ENCODE data around the gene MYH6.

MYH6 gene

DNA sequence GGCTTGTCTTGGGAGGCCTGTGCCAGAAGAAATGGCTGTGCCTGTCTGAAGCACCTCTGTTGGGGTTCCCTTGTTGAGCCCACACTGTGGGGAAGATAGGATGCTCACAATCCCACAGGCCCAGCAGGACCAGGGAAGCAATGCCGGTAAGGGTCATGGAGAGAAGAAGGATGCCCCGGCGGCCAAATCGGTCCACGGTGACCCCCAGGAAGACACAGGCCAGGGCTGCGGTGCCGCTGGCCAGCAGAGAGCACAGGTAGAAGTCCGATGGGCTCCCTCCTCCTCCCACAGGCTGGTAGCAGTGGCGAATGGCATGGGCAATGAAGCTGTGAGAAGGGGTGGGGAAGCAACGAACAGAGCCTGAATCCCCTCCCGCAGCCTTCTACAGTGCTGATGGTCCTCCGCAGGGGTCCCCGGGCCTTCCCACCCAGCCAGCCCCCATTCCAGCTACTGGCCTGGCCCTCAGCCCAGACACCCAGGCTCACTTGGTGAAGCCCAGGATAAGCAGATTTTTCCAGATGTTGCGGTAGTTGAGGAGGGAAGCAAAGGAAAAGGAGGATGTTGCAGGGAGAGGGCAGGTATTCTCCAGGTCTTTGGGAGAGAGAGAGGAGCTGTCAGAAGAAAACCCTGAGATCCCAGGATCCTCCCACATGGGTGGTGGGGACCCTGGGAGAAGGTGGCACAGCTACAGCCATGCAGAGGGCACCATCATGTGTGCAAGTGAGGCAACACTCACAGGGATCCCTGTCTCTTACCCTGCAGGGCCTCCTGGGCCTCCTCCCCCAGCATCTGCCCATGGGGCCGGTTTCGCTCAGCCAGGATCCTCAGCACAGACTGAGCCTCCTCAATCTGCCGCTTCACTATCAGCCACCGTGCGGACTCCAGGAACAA is 60.4 kb downstream of the MYH6 start:
- Histone ChIP-seq H2BK5ac (ENCODE audit: low read depth, low read length, poor library complexity, severe bottlenecking) (no peak overlapping the region), H3K4ac (ENCODE audit: low read depth in 1 of 2, low read length in 2 of 2) (no peak overlapping the region), H2BK15ac (ENCODE audit: low read depth, poor library complexity, severe bottlenecking) (no peak overlapping the region), H3K14ac (ENCODE audit: low read length in 2 of 2) (no peak overlapping the region), H3K4me2 (ENCODE audit: low read length, poor library complexity, severe bottlenecking) (no peak overlapping the region), H3K23ac (ENCODE audit: low read length in 2 of 2) (no peak overlapping the region), H4K91ac (ENCODE audit: low read length) (no peak overlapping the region), H3K18ac (ENCODE audit: low read depth in 1 of 2, low read length in 2 of 2) (no peak overlapping the region), H3K9ac (ENCODE audit: low read length) (no peak overlapping the region), H3K27ac (ENCODE audit: low read length, poor library complexity, severe bottlenecking) (no peak overlapping the region), H2AFZ (ENCODE audit: low read depth, low read length) (no peak overlapping the region), H3K27me3 (ENCODE audit: control insufficient read depth in 1 of 2, insufficient read depth in 1 of 2, low read length in 2 of 2) (peaks cover 0 to 11% of the 10 kb centered on the region in 2 experiments), H3K79me1 (replicated peaks; ENCODE audit: low read length, poor library complexity, severe bottlenecking) (peaks cover 5% of the 10 kb centered on the region), H2BK120ac (ENCODE audit: low read depth, low read length) (no peak overlapping the region), H2AK5ac (ENCODE audit: low read length, severe bottlenecking) (no peak overlapping the region), H3K4me1 (ENCODE audit: control insufficient read depth, insufficient read depth, low read depth, low read length) (peaks cover 9% of the 10 kb centered on the region), H4K8ac (ENCODE audit: low read length) (no peak overlapping the region), H2BK12ac (ENCODE audit: low read length in 2 of 2) (no peak overlapping the region), H3K4me3 (ENCODE audit: insufficient read depth in 1 of 2, low read depth in 1 of 2, low read length in 2 of 2) (no peak overlapping the region), H3K36me3 (ENCODE audit: control insufficient read depth in 1 of 2, insufficient read depth in 2 of 2, low read depth in 1 of 2, low read length in 2 of 2) (peaks cover 0 to 32% of the 10 kb centered on the region in 2 experiments), H3K9me3 (ENCODE audit: control insufficient read depth, low read length) (no peaks in the 10 kb centered on the region)
- DNase-seq = no peak
- WGBS = 98% methylated on average over 18 of the region's 19 CpGs

DNA sequence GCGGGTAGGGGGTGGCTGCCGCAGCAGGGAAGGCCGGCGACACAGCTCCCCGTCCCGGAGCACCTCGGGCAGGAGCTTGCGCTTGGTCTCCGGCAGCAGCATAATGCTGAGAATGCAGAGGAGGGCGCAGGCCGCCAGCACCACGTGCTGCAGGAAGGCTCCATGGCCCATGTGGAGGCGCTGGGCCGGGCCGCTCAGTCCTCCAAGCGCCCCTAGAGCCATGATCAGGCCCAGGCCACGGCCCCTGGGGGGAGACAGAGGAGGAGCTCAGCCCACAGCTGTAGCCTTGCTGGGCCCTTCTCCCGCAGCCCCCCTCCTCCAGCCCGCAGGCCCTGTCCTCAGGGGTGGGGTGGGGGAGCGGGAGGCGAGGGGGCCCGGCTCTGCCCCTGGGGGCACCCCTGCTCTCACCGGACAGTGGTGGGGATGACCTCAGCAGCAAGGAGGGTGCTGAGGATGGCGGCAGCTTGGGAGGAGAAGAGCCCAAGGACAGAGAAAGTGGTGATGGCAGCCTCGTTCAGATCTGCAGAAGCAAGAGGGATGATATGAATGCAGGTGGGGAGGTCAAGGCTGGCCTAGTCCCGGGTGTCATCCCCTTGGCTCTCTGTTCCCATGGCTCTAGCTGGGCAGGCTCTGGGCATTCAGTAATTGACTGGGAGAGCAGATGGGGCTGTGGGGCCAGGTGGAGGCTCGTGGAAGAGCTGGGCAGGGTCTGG is 61.2 kb downstream of the MYH6 start:
- no peak overlapping the region for H3K14ac ChIP-seq (ENCODE audit: low read length in 2 of 2)
- no peak overlapping the region for H3K23ac ChIP-seq (ENCODE audit: low read length in 2 of 2)
- no peak overlapping the region for H2BK12ac ChIP-seq (ENCODE audit: low read length in 2 of 2)
- no peak overlapping the region for H4K8ac ChIP-seq (ENCODE audit: low read length)
- peaks cover 1% of the 10 kb centered on the region for H3K79me1 ChIP-seq (replicated peaks; ENCODE audit: low read length, poor library complexity, severe bottlenecking)
- no peak overlapping the region for H3K27ac ChIP-seq (ENCODE audit: low read length, poor library complexity, severe bottlenecking)
- no peak overlapping the region for H2AFZ ChIP-seq (ENCODE audit: low read depth, low read length)
- DNase-seq = no peak
- peaks cover 4% of the 10 kb centered on the region for H3K4me1 ChIP-seq (ENCODE audit: control insufficient read depth, insufficient read depth, low read depth, low read length)
- WGBS = 77% methylated on average over 27 of the region's 27 CpGs
- no peak overlapping the region for H2AK5ac ChIP-seq (ENCODE audit: low read length, severe bottlenecking)
- no peak overlapping the region for H3K9ac ChIP-seq (ENCODE audit: low read length)
- no peak overlapping the region for H3K4me2 ChIP-seq (ENCODE audit: low read length, poor library complexity, severe bottlenecking)
- no peak overlapping the region for H2BK5ac ChIP-seq (ENCODE audit: low read depth, low read length, poor library complexity, severe bottlenecking)
- H2BK15ac ChIP-seq (ENCODE audit: low read depth, poor library complexity, severe bottlenecking) = no peak overlapping the region
- no peak overlapping the region for H3K18ac ChIP-seq (ENCODE audit: low read depth in 1 of 2, low read length in 2 of 2)
- no peak overlapping the region for H4K91ac ChIP-seq (ENCODE audit: low read length)
- peaks cover 0 to 32% of the 10 kb centered on the region in 2 experiments for H3K36me3 ChIP-seq (ENCODE audit: control insufficient read depth in 1 of 2, insufficient read depth in 2 of 2, low read depth in 1 of 2, low read length in 2 of 2)
- no peak overlapping the region for H3K4me3 ChIP-seq (ENCODE audit: insufficient read depth in 1 of 2, low read depth in 1 of 2, low read length in 2 of 2)
- no peak overlapping the region for H2BK120ac ChIP-seq (ENCODE audit: low read depth, low read length)
- no peak overlapping the region for H3K4ac ChIP-seq (ENCODE audit: low read depth in 1 of 2, low read length in 2 of 2)
- H3K9me3 ChIP-seq (ENCODE audit: control insufficient read depth, low read length) = no peaks in the 10 kb centered on the region
- peaks cover 3 to 9% of the 10 kb centered on the region in 2 experiments for H3K27me3 ChIP-seq (ENCODE audit: control insufficient read depth in 1 of 2, insufficient read depth in 1 of 2, low read length in 2 of 2)

GRCh38 chr14:23345987-23346692 is 61.9 kb downstream of the MYH6 start:
- 75% methylated on average over 13 of the region's 13 CpGs for WGBS
- H3K4me2 ChIP-seq (ENCODE audit: low read length, poor library complexity, severe bottlenecking) = no peak overlapping the region

GRCh38 chr14:23344481-23344880 is 63.6 kb downstream of the MYH6 start:
- H3K79me1 ChIP-seq (replicated peaks; ENCODE audit: low read length, poor library complexity, severe bottlenecking) = no peaks in the 10 kb centered on the region
- no peak overlapping the region for H3K27ac ChIP-seq (ENCODE audit: low read length, poor library complexity, severe bottlenecking)
- no peak overlapping the region for H2BK5ac ChIP-seq (ENCODE audit: low read depth, low read length, poor library complexity, severe bottlenecking)
- no peak overlapping the region for H3K4me2 ChIP-seq (ENCODE audit: low read length, poor library complexity, severe bottlenecking)
- H3K4me1 ChIP-seq (ENCODE audit: control insufficient read depth, insufficient read depth, low read depth, low read length) = no peaks in the 10 kb centered on the region
- H2AFZ ChIP-seq (ENCODE audit: low read depth, low read length) = no peak overlapping the region
- H4K91ac ChIP-seq (ENCODE audit: low read length) = no peak overlapping the region
- 73% methylated on average over 3 of the region's 3 CpGs for WGBS
- no peak overlapping the region for H3K4me3 ChIP-seq (ENCODE audit: insufficient read depth in 1 of 2, low read depth in 1 of 2, low read length in 2 of 2)
- peaks cover 3 to 4% of the 10 kb centered on the region in 2 experiments for H3K27me3 ChIP-seq (ENCODE audit: control insufficient read depth in 1 of 2, insufficient read depth in 1 of 2, low read length in 2 of 2)
- no peak for DNase-seq
- H3K18ac ChIP-seq (ENCODE audit: low read depth in 1 of 2, low read length in 2 of 2) = no peak overlapping the region
- no peak overlapping the region for H2AK5ac ChIP-seq (ENCODE audit: low read length, severe bottlenecking)
- no peak overlapping the region for H2BK12ac ChIP-seq (ENCODE audit: low read length in 2 of 2)
- H4K8ac ChIP-seq (ENCODE audit: low read length) = no peak overlapping the region
- no peak overlapping the region for H3K9ac ChIP-seq (ENCODE audit: low read length)
- no peak overlapping the region for H3K23ac ChIP-seq (ENCODE audit: low read length in 2 of 2)
- H2BK15ac ChIP-seq (ENCODE audit: low read depth, poor library complexity, severe bottlenecking) = no peak overlapping the region
- H3K9me3 ChIP-seq (ENCODE audit: control insufficient read depth, low read length) = peaks cover 3% of the 10 kb centered on the region
- H3K36me3 ChIP-seq (ENCODE audit: control insufficient read depth in 1 of 2, insufficient read depth in 2 of 2, low read depth in 1 of 2, low read length in 2 of 2) = peaks cover 0 to 32% of the 10 kb centered on the region in 2 experiments
- no peak overlapping the region for H3K14ac ChIP-seq (ENCODE audit: low read length in 2 of 2)
- H2BK120ac ChIP-seq (ENCODE audit: low read depth, low read length) = no peak overlapping the region
- H3K4ac ChIP-seq (ENCODE audit: low read depth in 1 of 2, low read length in 2 of 2) = no peak overlapping the region

More at GRCh38 chr14:23345987-23346692, 61.9 kb downstream of the MYH6 start:
- no peak overlapping the region for H3K4ac ChIP-seq (ENCODE audit: low read depth in 1 of 2, low read length in 2 of 2)
- no peak overlapping the region for H3K18ac ChIP-seq (ENCODE audit: low read depth in 1 of 2, low read length in 2 of 2)
- H3K4me3 ChIP-seq (ENCODE audit: insufficient read depth in 1 of 2, low read depth in 1 of 2, low read length in 2 of 2) = no peak overlapping the region
- H3K14ac ChIP-seq (ENCODE audit: low read length in 2 of 2) = no peak overlapping the region
- H2BK120ac ChIP-seq (ENCODE audit: low read depth, low read length) = no peak overlapping the region
- H2AK5ac ChIP-seq (ENCODE audit: low read length, severe bottlenecking) = no peak overlapping the region
- H3K27ac ChIP-seq (ENCODE audit: low read length, poor library complexity, severe bottlenecking) = no peak overlapping the region
- no peak overlapping the region for H4K91ac ChIP-seq (ENCODE audit: low read length)
- peaks cover 3 to 4% of the 10 kb centered on the region in 2 experiments for H3K27me3 ChIP-seq (ENCODE audit: control insufficient read depth in 1 of 2, insufficient read depth in 1 of 2, low read length in 2 of 2)
- H3K79me1 ChIP-seq (replicated peaks; ENCODE audit: low read length, poor library complexity, severe bottlenecking) = no peaks in the 10 kb centered on the region
- H2AFZ ChIP-seq (ENCODE audit: low read depth, low read length) = no peak overlapping the region
- no peaks in the 10 kb centered on the region for H3K9me3 ChIP-seq (ENCODE audit: control insufficient read depth, low read length)
- no peak overlapping the region for H3K9ac ChIP-seq (ENCODE audit: low read length)
- no peaks in the 10 kb centered on the region for H3K4me1 ChIP-seq (ENCODE audit: control insufficient read depth, insufficient read depth, low read depth, low read length)
- no peak for DNase-seq
- no peak overlapping the region for H2BK12ac ChIP-seq (ENCODE audit: low read length in 2 of 2)
- no peak overlapping the region for H2BK5ac ChIP-seq (ENCODE audit: low read depth, low read length, poor library complexity, severe bottlenecking)
- H2BK15ac ChIP-seq (ENCODE audit: low read depth, poor library complexity, severe bottlenecking) = no peak overlapping the region
- no peak overlapping the region for H3K23ac ChIP-seq (ENCODE audit: low read length in 2 of 2)
- H3K36me3 ChIP-seq (ENCODE audit: control insufficient read depth in 1 of 2, insufficient read depth in 2 of 2, low read depth in 1 of 2, low read length in 2 of 2) = peaks cover 0 to 32% of the 10 kb centered on the region in 2 experiments
- H4K8ac ChIP-seq (ENCODE audit: low read length) = no peak overlapping the region
